ENCODE measurements around the gene CPTP. TPM values are rescaled to one million over a fixed set of nuclear protein-coding genes. Genes with fewer than 3 reads are reported as not detected.

CPTP gene
- polyA plus RNA-seq, 1 donor from 2014 or later: 9.9 TPM

DNA sequence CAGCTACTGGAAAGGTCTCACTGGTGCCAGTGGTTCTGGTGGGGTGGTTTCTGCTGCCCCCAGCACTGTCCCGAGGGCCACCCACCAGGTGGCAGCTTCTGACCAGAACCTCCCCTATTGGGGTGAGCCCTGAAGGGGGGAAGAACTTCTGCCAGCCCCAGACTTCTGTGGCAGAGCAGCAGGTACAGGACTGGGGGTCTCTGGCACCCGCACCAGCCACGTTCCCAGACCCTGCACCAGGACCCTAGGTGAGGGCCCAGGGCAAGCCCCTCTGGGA is 14.6 kb upstream of the CPTP start:
- Histone ChIP-seq H3K79me2 (replicated peaks; ENCODE audit: insufficient read depth, low read length) (peaks cover 24% of the 10 kb centered on the region), H2AFZ (ENCODE audit: low read depth, low read length) (no peak overlapping the region), H3K4me2 (ENCODE audit: low read length) (no peak overlapping the region), H3K9me2 (ENCODE audit: insufficient read depth, low read length) (no peaks in the 10 kb centered on the region), H4K20me1 (ENCODE audit: insufficient read depth) (no peaks in the 10 kb centered on the region), H3K9ac (ENCODE audit: low read length) (no peak overlapping the region), H3K4me3 (ENCODE audit: low read length) (peak overlapping the region; percentile 92), H3K9me3 (ENCODE audit: low read length) (no peaks in the 10 kb centered on the region), H3K27ac (ENCODE audit: low read length) (no peak overlapping the region), H3F3A (ENCODE audit: insufficient read depth, low read length, poor library complexity, severe bottlenecking) (no peaks in the 10 kb centered on the region), H3K36me3 (ENCODE audit: insufficient read depth, low read length) (no peaks in the 10 kb centered on the region), H3K27me3 (ENCODE audit: insufficient read depth, low read depth, low read length) (no peaks in the 10 kb centered on the region)
- TF ChIP-seq RAD21 (conservative IDR thresholded peaks at IDR 0.05) (no peak), POLR2AphosphoS5 (IDR thresholded peaks at IDR 0.05) (no peak)
- TF ChIP-seq, protein P1, sequence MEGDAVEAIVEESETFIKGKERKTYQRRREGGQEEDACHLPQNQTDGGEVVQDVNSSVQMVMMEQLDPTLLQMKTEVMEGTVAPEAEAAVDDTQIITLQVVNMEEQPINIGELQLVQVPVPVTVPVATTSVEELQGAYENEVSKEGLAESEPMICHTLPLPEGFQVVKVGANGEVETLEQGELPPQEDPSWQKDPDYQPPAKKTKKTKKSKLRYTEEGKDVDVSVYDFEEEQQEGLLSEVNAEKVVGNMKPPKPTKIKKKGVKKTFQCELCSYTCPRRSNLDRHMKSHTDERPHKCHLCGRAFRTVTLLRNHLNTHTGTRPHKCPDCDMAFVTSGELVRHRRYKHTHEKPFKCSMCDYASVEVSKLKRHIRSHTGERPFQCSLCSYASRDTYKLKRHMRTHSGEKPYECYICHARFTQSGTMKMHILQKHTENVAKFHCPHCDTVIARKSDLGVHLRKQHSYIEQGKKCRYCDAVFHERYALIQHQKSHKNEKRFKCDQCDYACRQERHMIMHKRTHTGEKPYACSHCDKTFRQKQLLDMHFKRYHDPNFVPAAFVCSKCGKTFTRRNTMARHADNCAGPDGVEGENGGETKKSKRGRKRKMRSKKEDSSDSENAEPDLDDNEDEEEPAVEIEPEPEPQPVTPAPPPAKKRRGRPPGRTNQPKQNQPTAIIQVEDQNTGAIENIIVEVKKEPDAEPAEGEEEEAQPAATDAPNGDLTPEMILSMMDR (IDR thresholded peaks at IDR 0.05; ENCODE audit: poor library complexity, severe bottlenecking): no peak

- no peak overlapping the region for H2AFZ ChIP-seq (ENCODE audit: low read depth, low read length)
- TF ChIP-seq MXI1 (conservative IDR thresholded peaks at IDR 0.05; ENCODE audit: poor library complexity, severe bottlenecking): no peak
- TF ChIP-seq, protein P1 (IDR thresholded peaks at IDR 0.05; ENCODE audit: poor library complexity, severe bottlenecking): no peak
- TF ChIP-seq REST (IDR thresholded peaks at IDR 0.05; ENCODE audit: borderline replicate concordance): no peak
- TF ChIP-seq POLR2AphosphoS5 (IDR thresholded peaks at IDR 0.05): no peak
- TF ChIP-seq SMC3 (conservative IDR thresholded peaks at IDR 0.05; ENCODE audit: poor library complexity): no peak
- no peak for TF ChIP-seq RAD21 (conservative IDR thresholded peaks at IDR 0.05)
- no peak for TF ChIP-seq EP300 (conservative IDR thresholded peaks at IDR 0.05; ENCODE audit: poor library complexity, severe bottlenecking)
- TF ChIP-seq EZH2 (IDR thresholded peaks at IDR 0.05; ENCODE audit: borderline replicate concordance, insufficient read depth, low read length, poor library complexity, severe bottlenecking): no peak
- TF ChIP-seq TAF1 (IDR thresholded peaks at IDR 0.05; ENCODE audit: low read depth): no peak
- H4K20me1 ChIP-seq (ENCODE audit: insufficient read depth): no peaks in the 10 kb centered on the region
- H3K9me2 ChIP-seq (ENCODE audit: insufficient read depth, low read length): no peaks in the 10 kb centered on the region
- peaks cover 19% of the 10 kb centered on the region for H3K79me2 ChIP-seq (replicated peaks; ENCODE audit: insufficient read depth, low read length)
- H3K27ac ChIP-seq (ENCODE audit: low read length): no peak overlapping the region
- no peaks in the 10 kb centered on the region for H3F3A ChIP-seq (ENCODE audit: insufficient read depth, low read length, poor library complexity, severe bottlenecking)
- H3K4me2 ChIP-seq (ENCODE audit: low read length): no peak overlapping the region
- no peaks in the 10 kb centered on the region for H3K27me3 ChIP-seq (ENCODE audit: insufficient read depth, low read depth, low read length)
- H3K36me3 ChIP-seq (ENCODE audit: insufficient read depth, low read length): no peaks in the 10 kb centered on the region
- H3K4me3 ChIP-seq (ENCODE audit: low read length): no peak overlapping the region
- H3K9ac ChIP-seq (ENCODE audit: low read length): no peak overlapping the region
- H3K9me3 ChIP-seq (ENCODE audit: low read length): no peaks in the 10 kb centered on the region
Observed at GRCh38 chr1:1310476-1311053, 14.0 kb upstream of the CPTP start.

All from neural cell (in vitro differentiated cells).